GM21723 (cell line): ENCODE results near the gene CATSPERD.

Experiments
- ATAC-seq: cut with Tn5 transposase; IDR thresholded peaks from one replicate; pipeline ENCODE4 v1.9.1; 2021; ENCODE audit warnings: mild to moderate bottlenecking, moderate library complexity; ENCODE audit not compliant: unreplicated experiment

Gene CATSPERD

DNA sequence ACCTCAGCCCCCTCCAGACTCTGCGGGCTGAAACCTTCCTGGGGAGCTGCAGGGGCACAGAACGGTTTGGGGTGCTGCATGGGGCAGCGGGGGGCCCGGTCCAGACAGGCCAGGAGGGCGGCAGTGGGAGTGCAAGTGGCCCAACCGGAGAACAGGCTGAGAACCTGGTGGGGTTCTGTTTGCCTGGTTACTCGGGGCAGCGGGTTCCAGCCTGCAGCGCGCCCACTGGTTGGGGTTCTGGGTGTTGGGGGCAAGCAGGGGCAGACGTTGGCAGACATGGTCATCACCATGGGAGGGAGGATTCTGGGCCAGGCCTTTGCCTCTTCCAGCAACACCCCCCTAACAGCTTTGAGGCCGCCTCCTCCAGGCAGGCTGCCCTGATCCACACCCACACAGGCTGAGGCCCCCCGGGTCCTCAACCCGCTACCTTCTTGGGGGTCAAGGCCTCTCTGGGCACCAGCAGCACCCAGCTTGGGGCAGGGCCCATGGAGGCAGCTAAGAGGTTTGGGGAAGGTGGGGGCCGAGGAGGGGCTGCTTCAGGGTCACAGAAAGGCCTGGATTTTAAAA lies 64.2 kb downstream of the CATSPERD start, which contains the start of gene PRR22:
Gene PRR22, minus strand, starts transcription at position 166 of the 567 bp plus-strand sequence. Its CDS starts 86 bp downstream, at position 80.
- ATAC-seq: no peak

DNA sequence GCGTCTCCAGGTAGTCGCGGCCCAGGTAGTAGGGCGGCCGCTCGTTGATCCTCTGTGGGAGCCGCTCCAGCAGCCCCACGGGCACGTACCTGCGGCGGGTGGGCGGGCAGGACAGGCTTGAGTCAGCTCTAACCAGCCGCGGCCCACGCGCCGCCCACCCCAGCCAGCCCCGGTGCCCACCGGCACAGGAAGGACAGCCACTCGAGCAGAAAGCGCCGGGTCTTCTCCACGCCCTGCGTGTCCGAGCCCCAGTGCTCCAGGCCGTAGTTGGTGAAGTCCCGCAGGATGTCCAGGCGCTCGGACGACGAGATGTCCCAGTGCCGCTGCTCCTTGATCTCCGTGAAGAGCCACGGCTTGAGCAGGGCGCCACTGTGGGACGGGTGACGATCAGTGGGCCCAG lies 65.0 kb downstream of the CATSPERD start:
- ATAC-seq: no peak

DNA sequence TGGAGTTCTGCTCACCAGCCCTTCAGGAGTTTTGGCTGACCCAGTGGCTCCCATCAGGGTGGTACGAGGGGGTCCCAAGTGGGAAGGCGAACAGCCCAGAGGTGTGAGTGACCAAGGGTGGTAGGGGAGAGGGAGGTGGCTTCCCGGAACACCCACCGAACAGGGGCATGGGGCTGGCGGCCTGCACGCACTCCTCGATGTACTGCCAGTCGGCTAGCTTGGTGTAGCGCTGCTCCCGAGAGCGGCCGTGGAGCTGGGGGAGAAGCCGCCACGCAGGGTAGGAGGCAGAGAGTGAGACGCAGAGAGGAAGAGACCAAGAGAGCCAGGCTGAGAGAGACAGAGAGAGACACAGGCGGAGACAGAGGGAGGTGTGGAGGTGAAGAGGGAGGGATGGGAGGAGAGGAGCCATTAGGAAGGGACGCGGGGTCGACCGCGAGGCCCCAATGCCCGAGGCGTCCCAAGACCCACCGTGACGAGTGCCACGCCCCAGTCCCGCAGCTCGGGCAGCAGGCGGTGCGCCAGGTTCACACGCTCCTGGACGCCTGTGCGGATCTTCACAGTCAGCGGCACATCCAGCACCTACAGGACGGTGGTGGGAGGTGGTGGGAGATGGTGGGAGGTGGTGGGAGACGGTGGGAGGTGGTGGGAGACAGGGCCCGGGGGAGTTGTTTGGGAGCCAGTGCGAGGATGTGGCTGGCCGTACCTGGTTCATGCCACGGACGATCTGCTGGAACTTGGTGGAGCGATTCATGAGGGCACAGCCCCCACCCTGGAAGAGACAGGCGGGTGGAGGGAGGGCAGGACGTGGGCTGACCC lies 66.4 kb downstream of the CATSPERD start:
- ATAC-seq: no peak

DNA sequence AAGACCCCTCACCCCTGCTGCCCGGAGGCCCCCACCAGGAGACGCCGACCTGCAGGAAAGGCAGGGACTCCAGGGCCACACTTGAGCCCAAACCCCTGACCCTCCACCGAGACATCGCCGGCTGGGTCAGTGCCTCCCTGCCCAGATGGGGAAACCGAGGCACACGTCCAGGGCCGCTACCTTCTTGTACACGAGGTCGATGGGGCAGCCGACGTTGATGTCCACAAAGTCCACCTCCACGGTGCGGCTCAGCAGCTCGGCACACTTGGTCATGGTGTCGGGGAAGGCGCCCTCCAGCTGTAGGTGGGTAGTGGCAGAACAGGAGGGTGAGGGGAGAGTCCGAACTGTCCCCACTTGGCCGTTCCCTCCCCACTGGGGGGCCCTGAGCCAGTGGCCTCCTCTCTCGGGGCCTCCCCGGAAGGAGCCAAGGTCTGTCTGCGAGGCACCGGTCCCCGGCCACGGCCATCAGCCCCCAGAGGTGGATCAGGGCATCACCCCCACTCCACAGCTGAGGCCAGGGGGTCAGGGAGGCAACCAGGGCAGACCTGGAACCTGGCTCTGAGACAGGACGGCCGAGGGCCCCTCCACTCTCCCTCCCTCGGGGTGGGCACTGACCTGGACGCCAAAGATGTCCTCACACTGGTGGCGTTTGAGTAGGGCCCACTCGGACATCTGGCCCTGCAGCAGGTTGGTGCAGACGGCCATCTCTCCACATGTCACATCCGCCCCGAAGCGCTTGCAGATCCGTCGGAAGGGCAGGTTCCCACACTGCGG lies 67.2 kb downstream of the CATSPERD start:
- ATAC-seq: no peak

DNA sequence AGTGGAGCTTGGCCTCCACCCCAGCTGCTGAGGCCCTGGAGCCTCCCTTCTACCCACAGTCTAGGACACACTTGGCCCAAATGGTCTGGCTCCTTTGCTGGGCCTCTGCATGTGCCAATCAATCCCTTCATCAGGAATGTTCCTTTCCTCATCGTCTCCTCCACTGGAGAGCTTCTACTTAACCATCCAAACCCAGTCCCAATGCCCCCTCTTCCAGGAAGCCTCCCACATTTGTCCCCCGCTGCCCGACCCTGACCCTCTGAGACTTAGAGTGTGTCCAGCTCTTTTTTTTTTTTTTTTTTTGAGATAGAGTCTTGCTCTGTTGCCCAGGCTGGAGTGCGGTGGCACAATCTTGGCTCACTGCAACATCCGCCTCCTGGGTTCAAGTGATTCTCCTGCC lies 68.0 kb downstream of the CATSPERD start:
- ATAC-seq: no peak

DNA sequence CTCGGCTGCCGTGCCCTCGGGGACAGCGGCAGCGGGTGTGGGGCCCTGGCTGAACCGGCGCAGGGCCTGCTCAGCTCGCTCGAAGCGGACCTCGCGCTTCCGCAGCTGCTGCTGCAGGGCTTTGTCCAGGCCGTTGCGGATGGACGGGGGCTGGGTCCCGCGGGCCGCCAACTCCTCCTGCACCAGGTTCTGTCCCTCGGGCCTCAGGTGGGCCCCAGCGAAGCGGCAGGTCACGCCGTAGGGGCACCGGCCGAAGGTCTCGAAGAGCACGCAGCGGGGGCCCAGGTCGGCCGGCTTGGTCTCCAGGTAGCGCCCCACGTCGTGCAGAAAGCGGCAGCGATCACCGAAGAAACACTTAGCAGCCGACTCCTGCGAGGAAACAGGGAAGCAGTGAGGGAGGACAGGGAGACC lies 68.9 kb downstream of the CATSPERD start:
- ATAC-seq: no peak

DNA sequence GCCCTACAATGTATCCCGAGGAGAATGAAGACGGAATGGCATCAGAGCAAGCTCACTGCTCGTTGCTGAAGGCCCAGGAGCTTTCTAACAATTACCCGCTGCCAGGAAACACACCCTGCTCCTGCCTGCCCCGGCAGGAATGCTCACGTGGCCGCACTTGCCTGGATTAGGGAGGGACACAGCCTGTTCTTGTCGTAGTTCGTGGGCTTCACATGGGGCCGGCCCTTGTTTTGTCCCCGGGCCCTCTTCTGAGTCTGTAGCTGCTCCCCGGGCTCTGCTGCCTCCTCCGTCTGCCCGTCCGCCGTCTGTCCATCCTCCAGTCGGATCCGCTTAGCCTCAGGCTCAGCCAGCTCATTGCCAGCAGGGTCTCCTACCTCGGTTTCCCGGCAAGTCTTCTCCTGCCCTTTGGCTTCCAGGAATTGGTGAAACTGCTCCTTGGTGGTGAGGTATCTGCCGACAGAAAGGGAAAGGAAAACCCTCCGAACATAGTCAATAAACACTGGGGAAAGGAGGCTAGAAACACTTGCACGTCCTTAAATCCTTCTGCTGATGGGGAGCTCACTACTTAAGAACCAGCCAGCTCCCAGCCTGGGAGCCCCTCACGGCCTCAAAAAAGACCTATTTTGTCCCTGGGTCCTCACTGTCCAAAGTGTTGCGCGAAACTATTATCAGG lies 69.6 kb downstream of the CATSPERD start:
- no peak for ATAC-seq

DNA sequence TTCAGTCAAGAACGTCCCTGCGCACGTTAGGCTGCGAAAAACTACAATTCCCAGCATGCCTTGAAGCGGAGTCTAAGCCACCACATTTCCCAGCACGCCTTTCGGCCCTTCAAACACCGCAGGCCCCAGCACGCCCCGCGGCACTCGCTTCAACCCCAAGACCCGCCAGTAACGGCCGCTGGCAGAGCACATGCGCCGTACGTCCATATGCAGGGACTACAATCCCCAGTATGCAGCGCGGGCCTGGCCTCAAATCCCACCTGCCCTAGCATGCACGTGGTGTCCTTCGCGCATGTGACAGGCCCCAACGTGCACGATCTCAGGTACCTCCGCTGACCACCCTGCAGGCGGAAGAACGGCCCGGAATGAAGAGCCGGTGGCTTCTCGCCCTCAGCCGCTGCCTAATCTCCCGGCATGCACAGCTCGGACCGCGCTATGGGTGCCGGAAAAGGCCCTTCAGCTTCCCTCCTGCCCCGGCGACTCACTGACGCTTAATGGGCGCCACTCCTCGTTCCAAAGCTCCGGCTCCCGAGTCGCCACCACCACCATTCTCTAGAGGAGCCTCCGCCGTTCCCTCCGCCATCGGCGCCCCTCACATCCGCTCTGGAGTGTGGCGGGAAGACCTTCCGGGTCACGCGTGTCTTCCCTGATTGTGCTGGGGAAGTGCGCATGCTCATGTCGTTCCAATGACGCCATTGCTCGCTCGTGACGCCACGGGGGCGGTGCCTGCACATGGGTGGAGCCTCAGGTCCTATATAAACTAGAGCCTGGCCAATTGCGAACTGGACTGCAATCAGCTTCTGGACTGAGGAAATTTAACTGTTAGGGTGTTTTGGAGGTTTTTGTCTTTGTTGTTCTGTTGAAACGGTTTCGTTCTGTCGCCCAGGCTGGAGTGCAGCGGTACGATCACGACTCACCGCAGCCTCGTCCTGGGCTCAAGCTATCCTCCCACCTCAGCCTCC lies 70.4 kb downstream of the CATSPERD start, which contains the start of gene DUS3L:
Gene DUS3L, minus strand, starts transcription at position 605 of the 962 bp plus-strand sequence. Its CDS starts 22 bp downstream, at position 583.
- ATAC-seq: peak; percentile 85

DNA sequence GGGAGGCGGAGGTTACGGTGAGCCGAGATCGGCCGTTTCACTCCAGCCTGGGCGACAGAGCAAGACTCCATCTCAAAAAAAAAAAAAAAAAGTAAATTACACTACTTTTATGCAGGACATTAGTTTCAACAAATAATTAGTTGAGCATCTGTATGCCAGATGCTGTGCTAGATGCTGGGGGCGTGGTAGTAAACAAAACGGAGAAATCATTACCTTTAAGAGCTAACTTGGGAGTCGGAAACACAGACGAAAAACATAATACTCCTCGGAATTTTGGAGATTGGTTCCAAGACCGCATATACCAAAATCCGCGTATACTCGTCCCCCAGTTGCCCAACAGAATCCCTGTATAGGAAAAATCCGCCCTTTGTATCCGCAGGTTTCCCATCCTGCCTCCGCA lies 71.8 kb downstream of the CATSPERD start:
- ATAC-seq: no peak

DNA sequence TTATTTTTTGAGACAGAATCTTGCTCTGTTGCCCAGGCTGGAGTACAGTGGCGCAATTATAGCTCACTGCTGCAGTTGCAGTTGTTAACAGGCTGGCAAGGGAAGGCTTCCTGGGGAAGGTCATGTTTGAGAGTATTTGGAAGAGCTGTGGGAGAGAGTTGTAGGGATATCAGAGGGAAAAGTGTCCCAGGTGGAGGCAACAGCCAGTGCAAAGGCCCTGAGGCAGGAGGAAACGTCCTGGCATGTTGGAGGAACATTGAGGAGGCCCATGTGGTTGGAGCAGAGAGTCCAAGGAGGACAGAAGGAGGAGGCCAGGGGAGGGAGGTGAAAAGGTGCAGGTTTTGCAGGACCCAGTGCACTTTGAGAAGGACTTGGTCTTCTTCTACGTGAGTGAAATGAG lies 72.8 kb downstream of the CATSPERD start:
- no peak for ATAC-seq

DNA sequence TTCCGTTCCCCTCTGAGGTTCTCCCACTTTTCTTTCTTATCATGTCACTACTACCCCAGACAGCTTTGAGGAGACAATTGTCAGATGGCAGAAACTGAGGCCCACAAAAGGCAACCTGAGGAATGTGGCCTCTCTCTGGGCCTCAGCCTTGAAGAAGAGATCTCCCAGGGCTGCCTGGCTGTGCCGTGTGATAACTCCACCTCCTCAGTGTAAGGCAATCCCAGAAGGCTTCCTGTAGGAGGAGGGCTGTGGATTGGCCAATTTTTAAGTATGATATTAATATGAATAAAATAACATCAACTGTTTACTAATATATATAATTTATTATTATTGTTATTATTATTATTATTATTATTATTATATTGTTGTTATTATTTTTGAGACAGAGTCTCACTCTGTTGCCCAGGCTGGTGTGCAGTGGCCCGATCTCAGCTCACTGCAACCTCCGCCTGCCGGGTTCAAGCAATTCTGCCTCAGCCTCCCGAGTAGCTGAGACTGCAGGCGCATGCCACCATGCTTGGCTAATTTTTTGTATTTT lies 75.0 kb downstream of the CATSPERD start:
- no peak for ATAC-seq

DNA sequence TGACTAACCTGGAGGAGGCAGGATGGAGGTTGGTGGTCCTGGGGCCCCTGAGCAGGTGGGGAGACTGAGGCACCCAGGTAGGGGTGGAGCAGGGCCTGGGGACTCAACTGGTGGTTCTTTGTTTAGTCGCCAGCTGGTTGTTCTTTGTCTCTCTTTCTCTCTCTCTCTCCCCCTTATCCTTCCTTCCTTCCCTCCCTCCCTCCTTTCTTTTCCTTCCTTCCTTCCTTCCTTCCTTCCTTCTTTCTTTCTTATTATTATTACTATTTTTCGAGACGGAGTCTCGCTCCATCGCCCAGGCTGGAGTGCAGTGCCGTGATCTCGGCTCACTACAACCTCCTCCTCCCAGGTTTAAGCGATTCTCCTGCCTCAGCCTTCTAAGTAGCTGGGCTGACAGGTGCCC lies 77.8 kb downstream of the CATSPERD start:
- ATAC-seq: no peak

DNA sequence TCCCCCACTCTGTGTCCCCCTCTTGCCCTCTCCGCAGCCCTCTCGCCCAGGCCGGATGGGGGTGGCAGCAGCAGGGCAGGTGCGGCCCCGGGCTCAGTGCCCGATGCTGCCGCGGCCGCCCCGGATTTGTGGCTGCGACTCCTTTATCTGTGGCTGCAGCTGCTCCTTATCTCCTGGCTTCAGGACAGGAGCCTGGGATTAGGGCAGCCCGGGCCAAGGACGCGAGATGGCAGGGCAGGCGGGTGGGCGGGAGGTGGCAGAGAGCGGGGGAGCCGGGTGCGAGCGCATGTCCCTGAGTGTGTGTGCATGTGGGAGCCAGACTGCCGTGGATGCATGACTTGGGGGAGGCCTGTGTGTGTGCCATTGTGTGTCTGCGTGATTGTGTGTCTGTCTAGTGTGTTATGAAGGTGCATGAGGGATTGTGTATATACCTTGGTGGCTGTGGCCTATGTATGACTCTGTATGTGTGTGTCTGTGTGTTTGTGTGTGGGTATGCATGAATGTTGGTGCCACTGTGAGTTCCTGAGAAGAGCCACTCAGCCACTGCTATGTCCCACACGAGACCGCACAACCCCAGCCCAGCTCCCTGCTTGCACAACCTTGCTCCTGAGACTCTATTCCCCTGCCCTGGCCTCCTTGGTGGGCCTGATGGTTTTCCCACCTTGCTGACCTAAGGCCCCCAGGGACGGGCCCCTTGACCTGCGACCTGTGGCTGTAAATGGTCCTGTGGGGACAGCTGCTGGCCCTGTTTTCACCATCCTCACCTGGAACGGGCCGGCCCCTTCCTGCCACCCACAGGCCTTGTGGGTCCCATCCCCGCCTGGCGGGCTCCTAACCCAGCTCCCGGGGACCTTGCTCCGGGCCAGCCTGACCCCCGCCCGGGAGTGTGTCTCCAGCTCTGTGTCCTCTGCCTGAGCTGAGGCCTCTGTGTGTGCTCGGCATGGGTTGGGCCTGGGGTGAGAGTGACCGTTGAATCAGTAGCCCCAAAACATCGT lies 79.1 kb downstream of the CATSPERD start:
- ATAC-seq: no peak

DNA sequence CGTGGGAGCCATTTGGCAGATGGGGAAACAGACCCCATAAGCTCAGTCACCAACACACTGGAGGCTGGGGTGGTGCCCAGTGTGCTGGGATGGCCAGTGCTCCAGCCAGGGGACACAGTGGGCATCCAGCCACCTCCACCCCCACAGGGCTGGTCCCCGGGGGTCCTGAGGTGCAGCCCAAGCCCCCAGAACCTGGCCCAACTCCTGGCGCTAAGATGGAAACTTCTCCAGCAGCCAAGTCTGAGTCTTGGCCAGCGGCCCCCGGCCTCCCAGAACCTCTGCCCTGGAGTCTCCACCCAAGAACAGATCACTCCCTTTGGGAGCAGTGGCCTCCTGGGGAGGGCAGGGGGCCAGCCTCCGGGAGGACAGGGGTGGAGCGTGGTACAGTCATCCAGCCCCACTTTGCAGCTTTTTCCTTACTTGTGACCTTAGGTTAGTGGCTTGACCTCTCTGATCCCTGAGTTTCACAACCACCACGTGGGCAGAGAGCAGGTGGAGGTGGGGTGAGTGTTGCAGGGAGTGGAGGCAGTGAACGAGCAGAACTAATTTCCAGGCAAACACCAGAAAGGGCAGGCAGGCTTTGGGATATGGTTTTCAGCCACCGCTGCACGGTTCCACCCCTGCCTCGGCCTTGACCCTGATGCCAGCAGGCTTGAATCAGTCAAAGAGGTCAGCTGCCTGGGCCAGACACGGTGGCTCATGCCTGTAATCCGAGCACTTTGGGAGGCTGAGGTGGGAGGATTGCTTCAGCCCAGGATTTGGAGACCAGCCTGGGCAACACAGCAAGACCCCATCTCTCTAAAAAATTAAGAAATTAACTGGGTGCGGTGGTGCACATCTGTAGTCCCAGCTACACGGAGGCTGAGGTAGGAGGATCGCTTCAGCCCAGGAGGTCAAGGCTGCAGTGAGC lies 80.2 kb downstream of the CATSPERD start:
- no peak for ATAC-seq

DNA sequence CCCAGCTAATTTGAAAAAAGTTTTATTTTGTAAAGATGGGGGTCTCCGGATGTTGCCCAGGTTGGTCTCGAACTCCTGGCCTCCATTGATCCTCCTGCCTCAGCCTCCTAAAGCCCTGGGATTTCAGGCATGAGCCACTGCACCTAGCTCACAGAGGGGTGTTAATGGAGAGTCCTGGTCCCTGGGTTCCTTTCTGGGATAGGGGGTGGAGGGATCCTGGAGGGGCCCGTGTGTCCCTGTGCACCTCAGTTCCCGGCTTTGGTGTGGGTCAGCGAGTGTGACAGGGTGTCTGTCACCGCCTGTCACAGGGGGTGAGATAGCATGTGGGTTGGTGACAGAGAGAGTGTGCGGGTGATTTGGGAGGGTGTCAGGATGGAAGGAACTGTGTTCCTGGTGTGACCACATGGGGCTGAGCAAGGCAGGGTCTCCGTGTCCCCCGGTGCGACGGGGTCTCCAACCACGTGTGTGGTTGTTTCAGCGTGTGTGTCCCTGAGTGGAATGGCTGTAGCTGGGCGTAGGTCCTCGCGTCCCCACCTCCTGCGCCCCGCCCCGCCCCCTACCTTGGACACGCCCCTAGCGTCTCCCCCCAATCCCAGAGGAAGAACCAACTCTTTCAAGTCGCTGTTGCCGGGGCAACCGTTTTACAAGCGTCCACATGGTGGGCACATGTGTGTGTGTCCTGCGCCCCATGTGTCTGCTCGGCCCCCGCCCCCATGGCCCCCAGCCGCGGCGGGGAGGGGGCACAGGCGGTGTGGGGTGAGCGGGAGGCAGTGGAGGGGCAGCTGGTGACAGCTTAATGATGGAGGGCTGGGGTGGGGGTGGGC lies 81.6 kb downstream of the CATSPERD start:
- no peak for ATAC-seq

DNA sequence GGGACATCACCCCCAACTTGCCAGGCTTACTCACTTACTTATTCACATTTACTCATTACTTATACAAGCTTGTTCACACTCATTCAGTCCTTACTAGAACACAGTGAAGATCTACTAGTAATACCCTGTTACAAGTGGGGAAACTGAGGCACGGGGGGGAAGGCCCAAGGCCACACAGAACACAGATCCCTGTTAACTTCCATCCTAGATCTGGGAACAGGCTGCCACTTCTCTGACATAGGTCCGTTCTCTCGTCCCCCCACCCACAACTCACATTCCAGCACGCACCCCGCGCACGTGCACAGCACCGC lies 83.0 kb downstream of the CATSPERD start:
- no peak for ATAC-seq
